PC-9 (cell line): ENCODE results near the gene CASQ1.

Source experiments
- EZH2 ChIP-seq: fragments of 200-600 bp; sonication (generic); IDR thresholded peaks from 2 replicates; pipeline ENCODE4 v1.8.0; 2017; ENCODE audit warnings: antibody characterized with exemption, low read depth
- TF ChIP-seq, protein P1 (sequence below): fragments of 200-600 bp; sonication (generic); conservative IDR thresholded peaks from 2 replicates; pipeline ENCODE4 v1.6.1; 2017; ENCODE audit warnings: mixed run types, antibody characterized with exemption, mild to moderate bottlenecking, moderate library complexity

- TF ChIP-seq, protein P1, sequence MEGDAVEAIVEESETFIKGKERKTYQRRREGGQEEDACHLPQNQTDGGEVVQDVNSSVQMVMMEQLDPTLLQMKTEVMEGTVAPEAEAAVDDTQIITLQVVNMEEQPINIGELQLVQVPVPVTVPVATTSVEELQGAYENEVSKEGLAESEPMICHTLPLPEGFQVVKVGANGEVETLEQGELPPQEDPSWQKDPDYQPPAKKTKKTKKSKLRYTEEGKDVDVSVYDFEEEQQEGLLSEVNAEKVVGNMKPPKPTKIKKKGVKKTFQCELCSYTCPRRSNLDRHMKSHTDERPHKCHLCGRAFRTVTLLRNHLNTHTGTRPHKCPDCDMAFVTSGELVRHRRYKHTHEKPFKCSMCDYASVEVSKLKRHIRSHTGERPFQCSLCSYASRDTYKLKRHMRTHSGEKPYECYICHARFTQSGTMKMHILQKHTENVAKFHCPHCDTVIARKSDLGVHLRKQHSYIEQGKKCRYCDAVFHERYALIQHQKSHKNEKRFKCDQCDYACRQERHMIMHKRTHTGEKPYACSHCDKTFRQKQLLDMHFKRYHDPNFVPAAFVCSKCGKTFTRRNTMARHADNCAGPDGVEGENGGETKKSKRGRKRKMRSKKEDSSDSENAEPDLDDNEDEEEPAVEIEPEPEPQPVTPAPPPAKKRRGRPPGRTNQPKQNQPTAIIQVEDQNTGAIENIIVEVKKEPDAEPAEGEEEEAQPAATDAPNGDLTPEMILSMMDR: no peak
- no peak for TF ChIP-seq EZH2
These were observed 11.0 kb upstream of the CASQ1 start for GRCh38 chr1:160179336-160179735.
